ENCODE measurements around the gene PACRG.

The PACRG gene

DNA sequence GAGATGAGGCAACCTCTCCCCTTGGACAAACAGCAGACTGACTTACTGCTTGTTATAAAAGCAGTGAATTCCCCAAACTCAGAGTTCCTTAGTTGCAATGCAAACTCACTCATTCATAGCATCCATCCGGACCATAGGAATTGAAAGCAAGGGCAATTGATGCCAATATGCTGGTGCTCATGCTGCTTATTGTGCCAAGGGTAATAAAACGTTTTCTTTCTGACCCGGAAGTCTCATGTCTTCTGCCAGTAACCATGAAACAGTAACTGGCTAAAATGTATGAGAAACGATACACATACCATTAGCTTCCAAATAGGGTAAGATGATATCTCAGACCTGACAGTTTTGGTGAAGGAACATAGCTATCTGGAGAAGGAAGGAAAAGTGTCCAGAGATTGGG lies 18.3 kb upstream of the PACRG start:
- in situ Hi-C loops (cut with MboI; ENCODE audit: low sequenced_read_pairs): no loop called here

DNA sequence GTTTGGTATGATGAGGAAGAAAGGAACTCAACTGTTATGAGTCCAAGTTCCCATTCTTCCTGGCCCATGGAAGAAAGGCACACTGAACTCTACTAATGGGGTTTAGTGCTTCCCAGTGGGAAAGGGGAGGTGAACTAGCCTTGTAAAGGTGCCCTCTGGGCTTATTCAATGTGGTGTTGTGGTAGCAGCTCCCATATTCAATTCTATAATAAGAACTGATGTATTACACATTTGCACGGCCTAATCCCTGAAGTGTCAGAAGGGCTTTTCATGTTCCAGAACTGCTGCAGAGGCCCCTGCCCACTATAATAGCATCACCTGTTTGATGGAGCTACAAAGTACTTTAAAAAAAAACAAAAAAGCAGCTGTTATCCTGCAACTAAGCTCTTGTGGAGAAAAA lies 17.4 kb upstream of the PACRG start:
- in situ Hi-C loops (cut with MboI; ENCODE audit: low sequenced_read_pairs): no loop called here

DNA sequence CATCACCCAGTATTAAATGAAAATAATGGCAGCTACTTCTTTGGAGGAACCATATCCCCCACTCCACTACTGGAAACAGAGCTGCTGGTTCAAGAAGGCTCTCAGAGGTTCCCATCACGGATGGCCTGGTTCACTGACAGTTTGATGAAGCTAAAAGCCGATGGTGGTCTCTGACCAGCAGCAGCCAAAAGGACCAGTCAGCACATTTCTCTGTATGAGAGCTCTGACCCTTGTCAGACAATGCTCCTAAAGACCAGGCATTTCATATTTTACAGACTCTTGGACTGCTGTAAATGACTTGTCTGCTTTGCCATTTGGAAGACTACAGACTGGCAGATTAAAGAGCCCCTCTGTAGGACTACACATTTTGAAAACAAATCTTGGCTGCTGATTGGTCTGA lies 16.8 kb upstream of the PACRG start:
- in situ Hi-C loops (cut with MboI; ENCODE audit: low sequenced_read_pairs): no loop called here

DNA sequence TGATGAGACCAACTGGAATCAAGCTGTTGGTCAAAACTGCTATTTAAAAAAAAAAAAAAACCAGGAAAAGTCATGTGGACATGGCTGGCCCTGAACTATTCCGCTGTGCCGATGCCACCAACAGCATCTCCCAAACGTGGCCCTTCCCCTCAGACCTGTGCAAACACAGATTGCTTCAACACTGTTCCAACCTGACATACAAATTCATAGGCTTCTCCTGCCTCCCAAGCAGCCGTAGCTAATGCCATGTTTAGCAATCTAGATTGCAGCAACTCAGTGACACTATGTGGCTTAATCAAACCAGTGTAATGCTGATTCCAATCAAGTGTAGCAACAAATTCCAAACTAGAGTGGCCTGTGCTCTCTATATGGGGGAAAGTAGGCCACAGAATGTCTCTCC lies 16.4 kb upstream of the PACRG start:
- in situ Hi-C loops (cut with MboI; ENCODE audit: low sequenced_read_pairs): no loop called here

- in situ Hi-C loops (cut with MboI; ENCODE audit: low sequenced_read_pairs): no loop called here
Observed at GRCh38 chr6:162712694-162713093, 15.1 kb upstream of the PACRG start.

DNA sequence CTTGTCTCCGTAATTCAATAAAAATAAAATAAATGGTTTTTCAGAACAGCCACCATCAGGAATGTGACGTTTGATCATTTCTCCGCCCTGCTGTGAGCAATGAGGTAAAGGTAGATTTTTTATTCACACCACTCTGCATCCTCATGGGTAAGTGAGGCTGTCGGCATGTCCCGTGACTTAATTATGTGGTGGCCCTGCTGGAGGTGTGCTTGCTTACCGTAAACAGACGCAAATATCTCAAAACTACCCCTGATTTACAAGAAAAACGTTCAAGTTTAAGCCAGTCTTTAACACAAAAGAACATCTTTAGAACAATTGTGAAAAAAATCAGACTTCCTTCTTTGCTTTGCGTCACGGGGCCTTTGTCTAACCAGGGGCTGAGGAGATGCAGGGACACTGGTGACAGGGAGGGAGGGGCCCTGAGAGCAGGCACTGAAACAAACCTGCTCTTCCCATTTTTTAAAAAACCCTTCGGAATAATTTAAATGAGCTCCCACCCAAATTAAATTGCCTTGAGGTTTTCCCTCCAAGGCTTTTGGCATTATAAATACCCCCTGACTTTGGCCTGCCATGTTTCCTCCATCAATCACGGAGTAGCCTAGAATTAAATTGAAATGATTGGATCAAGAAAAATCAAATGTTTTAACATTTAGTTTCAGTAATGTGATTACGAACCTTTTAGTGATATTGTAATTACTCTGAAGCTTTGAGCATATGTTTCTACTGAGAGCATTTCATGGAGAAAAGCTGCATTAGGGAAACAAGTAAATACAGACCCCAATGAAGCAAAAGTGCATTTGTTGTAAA lies 13.6 kb upstream of the PACRG start:
- in situ Hi-C loops (cut with MboI; ENCODE audit: low sequenced_read_pairs): no loop called here

DNA sequence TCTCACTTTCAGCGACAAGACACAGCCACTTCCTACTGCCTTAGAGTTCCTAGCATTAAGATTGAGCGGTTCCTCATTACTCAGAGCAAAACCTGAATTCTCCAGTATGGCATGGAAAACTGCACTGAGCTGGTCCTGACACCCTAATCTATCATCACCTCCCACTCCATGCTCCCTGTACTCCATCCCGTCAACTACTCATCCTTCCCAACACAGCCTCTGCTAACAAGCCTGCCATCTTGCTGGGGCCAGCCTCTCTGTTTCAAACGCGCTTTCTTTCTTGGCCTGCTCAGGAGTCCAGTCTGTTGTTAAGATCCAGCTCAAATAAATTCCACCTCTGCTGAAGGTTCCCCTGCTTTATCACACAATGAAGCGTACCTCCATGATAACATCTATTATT lies 12.2 kb upstream of the PACRG start:
- in situ Hi-C loops (cut with MboI; ENCODE audit: low sequenced_read_pairs): no loop called here

DNA sequence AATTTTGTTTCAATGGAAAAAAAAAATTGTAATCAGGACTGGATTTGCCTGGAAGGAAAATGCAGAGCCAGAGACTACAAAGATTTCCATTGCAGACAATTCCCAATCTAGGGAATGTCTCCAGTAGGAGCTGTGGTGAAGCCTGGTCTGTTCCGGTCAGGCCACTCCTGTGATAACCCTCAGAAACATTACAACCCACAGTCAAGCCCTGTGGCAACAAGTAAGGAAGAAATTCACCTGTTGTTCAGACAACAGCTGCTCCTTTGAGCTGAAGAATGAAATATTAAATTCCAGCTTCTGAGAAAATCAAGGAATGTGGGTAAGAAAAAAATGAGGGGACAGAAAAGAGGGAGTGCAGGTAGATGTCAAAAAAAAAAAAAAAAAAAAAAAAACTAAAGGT lies 8.2 kb upstream of the PACRG start:
- in situ Hi-C loops (cut with MboI; ENCODE audit: low sequenced_read_pairs): no loop called here

DNA sequence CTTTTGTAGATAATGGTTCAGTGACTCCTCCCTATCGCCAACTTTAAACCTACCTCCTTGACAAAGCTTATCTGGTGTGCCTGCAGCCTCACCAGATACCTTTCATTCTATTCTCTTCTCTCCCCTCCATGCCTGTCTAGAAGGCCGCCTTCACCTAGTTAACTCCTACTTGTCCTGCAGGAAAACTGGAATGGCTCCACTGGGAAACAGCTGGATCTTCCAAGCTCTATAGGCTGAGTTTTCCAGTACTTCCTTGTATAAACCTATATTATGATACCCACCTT lies 6.4 kb upstream of the PACRG start:
- in situ Hi-C loops (cut with MboI; ENCODE audit: low sequenced_read_pairs): no loop called here

DNA sequence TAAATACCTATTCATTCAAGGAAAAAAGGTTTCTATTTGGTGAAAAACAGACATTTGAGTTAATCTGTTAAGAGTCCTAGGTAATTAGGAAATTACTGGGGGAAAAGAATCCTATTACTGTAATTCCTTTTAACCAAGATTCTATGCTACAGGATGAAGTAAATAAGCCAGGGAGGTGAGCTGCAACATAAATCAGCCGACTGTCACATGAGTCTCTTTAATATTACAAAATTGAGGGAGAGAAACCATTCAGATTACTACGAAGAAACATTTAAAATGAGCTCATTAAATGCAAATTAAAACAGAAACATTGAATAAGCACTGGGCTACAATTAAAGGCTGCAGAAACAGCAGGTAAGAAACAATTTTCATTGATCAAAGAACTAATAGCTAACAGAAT lies 5.5 kb upstream of the PACRG start:
- in situ Hi-C loops (cut with MboI; ENCODE audit: low sequenced_read_pairs): no loop called here

DNA sequence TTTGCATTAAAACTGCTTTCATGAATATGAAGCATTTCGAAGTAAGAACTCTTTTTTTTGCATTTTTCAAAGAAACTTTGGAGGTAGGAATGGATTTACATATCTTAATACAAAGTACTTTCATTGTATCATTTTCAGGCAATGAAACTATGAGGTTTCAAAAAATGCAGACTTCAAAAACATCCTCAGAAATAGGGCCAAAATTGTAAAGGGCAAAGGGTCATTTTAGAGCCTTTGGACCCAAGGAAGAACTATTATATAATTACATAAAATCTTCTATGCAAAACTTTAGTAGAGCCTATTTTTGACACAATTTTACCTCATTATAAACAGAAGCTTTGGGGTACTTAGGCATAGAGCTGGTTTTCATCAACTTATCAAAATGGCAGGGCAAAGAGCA lies 5.1 kb upstream of the PACRG start:
- in situ Hi-C loops (cut with MboI; ENCODE audit: low sequenced_read_pairs): no loop called here

DNA sequence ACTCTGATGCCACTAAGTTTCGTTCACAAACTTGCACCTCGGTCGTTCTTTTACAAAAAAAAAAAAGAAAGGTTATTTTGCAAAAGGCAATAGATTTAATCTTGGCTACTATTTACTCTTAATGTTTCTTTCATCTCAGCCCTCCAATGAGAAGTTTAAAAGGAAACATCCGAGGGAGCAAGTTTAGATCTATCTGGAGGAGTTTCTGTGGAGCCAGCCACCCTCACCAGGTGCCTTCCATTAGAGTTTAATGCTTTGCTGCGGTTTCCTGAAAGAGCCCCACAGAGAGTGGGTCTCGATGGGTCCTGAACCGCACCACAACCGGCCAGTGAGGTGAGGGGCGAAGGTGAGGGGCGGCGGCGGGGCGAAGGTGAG lies 840 bp upstream of the PACRG start:
- in situ Hi-C loops (cut with MboI; ENCODE audit: low sequenced_read_pairs): no loop called here

DNA sequence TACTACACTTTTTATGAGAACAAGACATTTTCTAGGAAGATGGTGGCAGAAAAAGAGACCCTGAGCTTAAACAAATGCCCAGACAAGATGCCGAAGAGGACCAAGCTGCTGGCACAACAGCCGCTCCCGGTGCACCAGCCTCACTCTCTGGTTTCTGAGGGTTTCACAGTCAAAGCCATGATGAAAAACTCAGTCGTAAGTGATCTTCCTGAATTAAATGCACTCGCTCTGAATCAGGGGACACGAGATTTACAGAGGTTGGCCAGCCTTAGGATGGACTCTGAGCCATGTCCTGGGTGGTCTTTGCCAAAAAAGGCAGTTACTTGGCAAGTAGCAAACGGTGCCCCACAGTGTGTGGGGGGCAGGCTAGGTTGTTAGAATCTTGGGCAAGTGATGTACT lies 423 bp downstream of the PACRG start:
- in situ Hi-C loops (cut with MboI; ENCODE audit: low sequenced_read_pairs): no loop called here

DNA sequence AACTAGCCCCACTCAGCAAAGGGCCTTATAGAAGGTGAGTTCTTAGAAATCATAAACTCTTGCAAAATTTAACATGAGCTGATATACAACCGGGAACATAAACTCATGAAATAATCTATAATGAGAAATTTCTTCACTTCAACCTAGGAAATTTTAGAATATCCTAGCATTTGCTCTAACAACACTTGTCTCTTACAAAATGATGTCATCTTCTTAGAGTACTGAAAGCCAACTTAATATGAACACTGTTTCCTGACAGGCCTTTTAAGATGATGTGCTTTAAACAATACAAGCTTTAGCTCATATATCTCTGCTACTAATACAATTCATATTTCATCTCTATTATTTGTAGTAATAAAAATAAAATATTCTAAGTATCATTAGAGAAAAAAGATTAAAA lies 932 bp downstream of the PACRG start:
- in situ Hi-C loops (cut with MboI; ENCODE audit: low sequenced_read_pairs): no loop called here

- in situ Hi-C loops (cut with MboI; ENCODE audit: low sequenced_read_pairs): no loop called here
Observed at GRCh38 chr6:162730502-162730901, 2.7 kb downstream of the PACRG start.

DNA sequence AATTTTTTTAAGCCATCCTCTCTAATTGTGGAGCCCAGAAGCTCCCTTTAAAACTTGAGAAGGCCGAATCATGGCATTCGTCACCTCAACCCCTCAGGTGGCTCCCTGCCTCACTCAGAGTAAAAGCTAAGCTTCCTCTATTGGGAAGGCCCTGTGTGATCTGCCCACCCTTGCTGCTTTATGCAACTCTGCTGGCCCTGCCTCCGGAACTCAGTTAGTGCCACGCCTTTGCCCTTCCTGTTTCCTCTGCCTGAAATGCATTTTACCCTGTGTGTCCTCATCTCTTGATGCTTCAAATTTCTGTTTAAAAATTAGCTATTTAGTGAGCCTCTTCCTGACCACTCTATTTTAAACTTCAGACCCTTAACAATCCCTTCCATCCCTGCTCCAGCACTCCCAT lies 5.7 kb downstream of the PACRG start:
- in situ Hi-C loops (cut with MboI; ENCODE audit: low sequenced_read_pairs): no loop called here

- in situ Hi-C loops (cut with MboI; ENCODE audit: low sequenced_read_pairs): no loop called here
Observed at GRCh38 chr6:162736961-162737360, 9.2 kb downstream of the PACRG start.

GRCh38 chr6:162750776-162751175 lies 23.0 kb downstream of the PACRG start:
- in situ Hi-C loops (cut with MboI; ENCODE audit: low sequenced_read_pairs): no loop called here

GRCh38 chr6:162751211-162751859 lies 23.6 kb downstream of the PACRG start:
- in situ Hi-C loops (cut with MboI; ENCODE audit: low sequenced_read_pairs): no loop called here

- in situ Hi-C loops (cut with MboI; ENCODE audit: low sequenced_read_pairs): no loop called here
Observed at GRCh38 chr6:162753775-162754174, 26.0 kb downstream of the PACRG start.

- in situ Hi-C loops (cut with MboI; ENCODE audit: low sequenced_read_pairs): no loop called here
Observed at GRCh38 chr6:162770136-162770535, 42.4 kb downstream of the PACRG start.

GRCh38 chr6:162770955-162771354 lies 43.2 kb downstream of the PACRG start:
- in situ Hi-C loops (cut with MboI; ENCODE audit: low sequenced_read_pairs): no loop called here

DNA sequence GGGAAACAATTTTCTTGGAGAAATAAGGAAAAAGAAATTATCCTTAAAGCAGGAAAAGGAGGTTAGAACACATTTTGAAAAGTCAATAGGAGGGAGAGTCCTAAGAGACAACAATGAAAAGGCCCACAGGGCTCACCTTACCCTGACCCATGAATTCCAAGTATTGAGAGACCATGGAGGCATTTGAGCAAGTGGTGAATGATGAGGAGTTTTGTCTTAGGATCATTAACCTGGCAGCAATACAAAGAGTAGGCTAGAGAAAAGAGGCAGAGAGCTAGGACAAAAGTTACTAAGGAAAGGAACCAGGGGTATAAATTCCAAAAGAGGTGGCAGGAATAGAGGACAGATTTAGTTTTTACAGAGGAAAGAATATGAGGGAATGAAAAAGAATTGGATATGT lies 44.7 kb downstream of the PACRG start:
- in situ Hi-C loops (cut with MboI; ENCODE audit: low sequenced_read_pairs): no loop called here
